Nephron (organoid): ENCODE results near the gene ATRNL1.

Experiments used
- H3K27ac Mint-ChIP-seq, 3 experiments: 2 replicates each; pipeline ENCODE4 v1.8.0; 2020; ENCODE audit warnings: mixed read lengths in 3 of 3, mild to moderate bottlenecking in 2 of 3, moderate library complexity in 1 of 3
- H3K27me3 Mint-ChIP-seq: 2 replicates; pipeline ENCODE4 v1.8.0; 2021; ENCODE audit warnings: low read depth, mild to moderate bottlenecking, moderate library complexity, mixed read lengths
- H3K36me3 Mint-ChIP-seq: 2 replicates; pipeline ENCODE4 v1.8.0; 2020; ENCODE audit warnings: low read depth, mixed read lengths
- H3K4me1 Mint-ChIP-seq: 2 replicates; pipeline ENCODE4 v1.8.0; 2020; ENCODE audit warnings: mixed read lengths
- H3K4me3 Mint-ChIP-seq, 3 experiments: 2 replicates each; pipeline ENCODE4 v1.8.0; 2020; ENCODE audit warnings: mild to moderate bottlenecking in 3 of 3, mixed read lengths in 3 of 3, moderate library complexity in 2 of 3
- H3K9me3 Mint-ChIP-seq: 2 replicates; pipeline ENCODE4 v1.8.0; 2020; ENCODE audit warnings: mixed read lengths
- TF ChIP-seq, protein P1 (sequence below), 3 experiments: fragments of 200-600 bp; sonication (generic); IDR thresholded peaks; one replicate each; pipeline ENCODE4 v1.5.0; 2021; ENCODE audit warnings: antibody characterized with exemption in 3 of 3; ENCODE audit not compliant: unreplicated experiment in 3 of 3

Gene ATRNL1

DNA sequence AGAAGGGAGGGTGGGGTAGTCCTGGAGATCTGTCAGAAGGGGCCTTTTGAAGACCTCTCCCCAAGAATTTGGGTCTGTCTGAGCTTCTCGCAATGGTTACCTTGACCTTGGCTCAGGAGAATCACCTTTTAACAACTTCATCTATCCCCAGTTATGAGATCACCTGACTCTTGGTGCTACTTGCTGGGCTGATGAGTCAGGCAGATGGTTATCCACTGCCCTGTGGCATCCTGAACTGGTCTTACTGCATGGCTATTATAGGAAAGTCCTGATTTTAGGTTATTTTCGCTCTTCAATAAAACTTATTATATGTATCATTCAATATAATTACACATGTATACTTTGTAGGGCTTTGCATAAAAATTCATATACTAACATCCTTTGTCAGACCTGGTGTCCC is 905.1 kb downstream of the ATRNL1 start:
- H3K9me3 Mint-ChIP-seq, result peaks cover 5% of the 10 kb centered on the region
- H3K27me3 Mint-ChIP-seq, result peaks cover 4% of the 10 kb centered on the region
- TF ChIP-seq, protein P1, sequence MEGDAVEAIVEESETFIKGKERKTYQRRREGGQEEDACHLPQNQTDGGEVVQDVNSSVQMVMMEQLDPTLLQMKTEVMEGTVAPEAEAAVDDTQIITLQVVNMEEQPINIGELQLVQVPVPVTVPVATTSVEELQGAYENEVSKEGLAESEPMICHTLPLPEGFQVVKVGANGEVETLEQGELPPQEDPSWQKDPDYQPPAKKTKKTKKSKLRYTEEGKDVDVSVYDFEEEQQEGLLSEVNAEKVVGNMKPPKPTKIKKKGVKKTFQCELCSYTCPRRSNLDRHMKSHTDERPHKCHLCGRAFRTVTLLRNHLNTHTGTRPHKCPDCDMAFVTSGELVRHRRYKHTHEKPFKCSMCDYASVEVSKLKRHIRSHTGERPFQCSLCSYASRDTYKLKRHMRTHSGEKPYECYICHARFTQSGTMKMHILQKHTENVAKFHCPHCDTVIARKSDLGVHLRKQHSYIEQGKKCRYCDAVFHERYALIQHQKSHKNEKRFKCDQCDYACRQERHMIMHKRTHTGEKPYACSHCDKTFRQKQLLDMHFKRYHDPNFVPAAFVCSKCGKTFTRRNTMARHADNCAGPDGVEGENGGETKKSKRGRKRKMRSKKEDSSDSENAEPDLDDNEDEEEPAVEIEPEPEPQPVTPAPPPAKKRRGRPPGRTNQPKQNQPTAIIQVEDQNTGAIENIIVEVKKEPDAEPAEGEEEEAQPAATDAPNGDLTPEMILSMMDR (IDR thresholded peaks at IDR 0.05; ENCODE audit: unreplicated experiment in 3 of 3), result no peak
- H3K36me3 Mint-ChIP-seq, result no peaks in the 10 kb centered on the region
- H3K27ac Mint-ChIP-seq, result no peak overlapping the region
- peaks cover 25% of the 10 kb centered on the region for H3K4me1 Mint-ChIP-seq
- no peak overlapping the region for H3K4me3 Mint-ChIP-seq
